Activated CD4-positive, alpha-beta T cell treated with anti-CD3 and anti-CD28 coated beads, Interleukin-2, amount 10 ng/mL, durations not matched to agents 24 days and 14 days (primary cell): ENCODE data around the gene ITPR3. TPM values are rescaled to one million over a fixed set of nuclear protein-coding genes. Genes with fewer than 3 reads are reported as not detected.
A peak's percentile ranks its signal among the peaks of the same experiment; 100 is the strongest.

Experiments used
- DNase-seq: peaks from one replicate; pipeline ENCODE4 v3.0.0; 2022
- H3K27ac Mint-ChIP-seq: one replicate; pipeline ENCODE4 v1.8.0; 2022; ENCODE audit warnings: mild to moderate bottlenecking, mixed read lengths
- H3K27me3 Mint-ChIP-seq: one replicate; pipeline ENCODE4 v1.8.0; 2022; ENCODE audit warnings: mixed read lengths
- H3K36me3 Mint-ChIP-seq: one replicate; pipeline ENCODE4 v1.8.0; 2022; ENCODE audit warnings: low read depth, mild to moderate bottlenecking, mixed read lengths
- H3K4me1 Mint-ChIP-seq: one replicate; pipeline ENCODE4 v1.8.0; 2021; ENCODE audit warnings: mixed read lengths
- H3K4me3 Mint-ChIP-seq: one replicate; pipeline ENCODE4 v1.8.0; 2022; ENCODE audit warnings: mild to moderate bottlenecking, moderate library complexity, mixed read lengths
- H3K9me3 Mint-ChIP-seq: one replicate; pipeline ENCODE4 v1.8.0; 2021; ENCODE audit warnings: mixed read lengths
- intact Hi-C: fragments of 100-400 bp; cut with micrococcal nuclease; formaldehyde crosslinking; loops from one replicate; pipeline ENCODE4 v1.15.1; 2023
- total RNA-seq: library from RNA; stranded (reverse); gene quantifications from 2 replicates; pipeline ENCODE4 v1.2.3, GENCODE V29; 2022

ITPR3 gene
- total RNA-seq, 1 donor from 2014 or later, result 45.6 TPM

DNA sequence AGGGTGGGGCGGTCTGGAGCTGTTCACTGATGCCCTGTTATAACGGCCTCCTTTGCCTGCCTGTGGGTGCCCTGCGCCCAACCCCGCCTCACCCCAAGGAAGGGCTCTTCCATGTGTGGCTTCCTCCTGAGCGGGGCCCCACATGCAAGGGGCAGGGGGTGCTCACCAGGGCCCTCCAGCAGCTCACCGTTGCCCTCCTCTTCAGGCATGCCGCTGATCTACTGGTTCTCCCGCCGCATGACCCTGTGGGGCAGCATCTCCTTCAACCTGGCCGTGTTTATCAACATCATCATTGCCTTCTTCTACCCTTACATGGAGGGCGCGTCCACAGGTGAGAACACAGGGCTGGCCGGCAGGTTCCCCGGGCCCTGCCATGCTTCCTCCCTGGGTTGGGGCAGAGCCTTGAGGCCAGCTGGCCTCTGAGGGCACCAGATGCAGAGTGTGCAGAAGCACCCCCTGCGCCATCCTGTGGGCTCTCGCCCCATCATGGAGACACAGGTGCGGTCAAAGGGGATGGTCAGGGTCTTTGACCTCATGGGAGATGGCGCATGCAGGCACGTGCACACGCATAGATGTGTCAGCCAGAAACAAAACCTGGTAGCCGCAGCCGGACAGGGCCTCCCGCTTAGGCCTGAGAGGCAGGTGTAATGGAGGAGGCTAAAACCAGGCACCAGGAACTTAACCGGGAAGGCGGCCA lies 67.5 kb downstream of the ITPR3 start:
- H3K4me1 Mint-ChIP-seq, result peaks cover 23% of the 10 kb centered on the region
- H3K27me3 Mint-ChIP-seq, result no peaks in the 10 kb centered on the region
- DNase-seq, result no peak
- no peak overlapping the region for H3K4me3 Mint-ChIP-seq
- H3K9me3 Mint-ChIP-seq, result no peaks in the 10 kb centered on the region
- peaks cover 65% of the 10 kb centered on the region for H3K36me3 Mint-ChIP-seq
- H3K27ac Mint-ChIP-seq, result no peak overlapping the region
- intact Hi-C loops, result no loop called here

DNA sequence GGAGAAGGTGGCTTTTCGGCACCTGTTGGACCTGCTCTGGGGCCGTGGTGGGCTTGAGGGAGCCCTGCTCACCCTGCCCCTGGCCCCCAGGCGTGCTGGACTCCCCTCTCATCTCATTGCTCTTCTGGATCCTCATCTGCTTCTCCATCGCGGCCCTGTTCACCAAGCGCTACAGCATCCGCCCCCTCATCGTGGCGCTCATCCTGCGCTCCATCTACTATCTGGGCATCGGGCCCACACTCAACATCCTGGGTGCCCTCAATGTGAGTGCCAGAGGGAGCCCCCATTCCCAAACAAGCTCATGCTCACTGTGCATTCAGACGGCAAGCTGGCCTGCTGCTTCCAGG lies 68.0 kb downstream of the ITPR3 start:
- intact Hi-C loops, result no loop called here
- Mint-ChIP-seq H3K27me3 (no peaks in the 10 kb centered on the region), H3K9me3 (no peaks in the 10 kb centered on the region), H3K36me3 (peaks cover 63% of the 10 kb centered on the region), H3K4me1 (peaks cover 21% of the 10 kb centered on the region), H3K4me3 (no peak overlapping the region), H3K27ac (no peak overlapping the region)
- DNase-seq, result no peak

DNA sequence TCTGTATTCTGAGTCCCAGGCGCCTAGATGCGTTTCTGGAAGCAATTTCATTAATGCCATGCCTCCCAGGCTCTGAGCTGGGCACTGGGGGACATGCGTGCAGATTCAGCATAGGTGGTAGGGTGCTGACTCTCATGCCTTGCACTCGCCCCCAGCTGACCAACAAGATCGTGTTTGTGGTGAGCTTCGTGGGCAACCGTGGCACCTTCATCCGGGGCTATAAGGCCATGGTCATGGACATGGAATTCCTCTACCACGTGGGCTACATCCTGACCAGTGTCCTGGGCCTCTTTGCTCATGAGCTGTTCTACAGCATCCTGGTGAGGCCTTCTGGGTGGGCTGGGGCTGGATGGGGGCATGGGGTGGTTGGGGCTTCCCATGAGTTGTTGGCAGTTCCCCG lies 68.8 kb downstream of the ITPR3 start:
- intact Hi-C loops, result loop anchor here (5.0 to 10.0 kb wide), 2 partner anchors 58 to 235 kb away; partner anchors contain the start of gene ZBTB9
- no peak overlapping the region for H3K27ac Mint-ChIP-seq
- no peak overlapping the region for H3K4me3 Mint-ChIP-seq
- H3K27me3 Mint-ChIP-seq, result no peaks in the 10 kb centered on the region
- DNase-seq, result no peak
- H3K9me3 Mint-ChIP-seq, result no peaks in the 10 kb centered on the region
- peaks cover 65% of the 10 kb centered on the region for H3K36me3 Mint-ChIP-seq
- peaks cover 29% of the 10 kb centered on the region for H3K4me1 Mint-ChIP-seq

DNA sequence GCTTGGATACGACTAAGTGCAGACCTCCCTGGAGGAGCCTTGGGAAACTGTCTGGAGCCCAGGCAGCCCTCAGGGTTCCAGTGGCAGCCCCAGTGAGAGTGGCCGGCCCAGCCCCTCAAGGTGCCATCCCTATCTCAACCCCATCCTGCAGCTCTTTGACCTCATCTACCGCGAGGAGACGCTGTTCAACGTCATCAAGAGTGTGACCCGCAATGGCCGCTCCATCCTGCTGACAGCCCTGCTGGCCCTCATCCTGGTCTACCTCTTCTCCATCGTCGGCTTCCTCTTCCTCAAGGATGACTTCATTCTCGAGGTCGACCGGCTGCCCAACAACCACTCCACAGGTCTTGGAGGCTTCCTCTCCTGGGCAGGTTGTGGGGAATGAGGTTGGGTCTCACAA lies 69.6 kb downstream of the ITPR3 start:
- H3K9me3 Mint-ChIP-seq, result no peaks in the 10 kb centered on the region
- no peak overlapping the region for H3K4me3 Mint-ChIP-seq
- H3K36me3 Mint-ChIP-seq, result peaks cover 62% of the 10 kb centered on the region
- H3K4me1 Mint-ChIP-seq, result peaks cover 34% of the 10 kb centered on the region
- no peak for DNase-seq
- no peaks in the 10 kb centered on the region for H3K27me3 Mint-ChIP-seq
- no peak overlapping the region for H3K27ac Mint-ChIP-seq
- intact Hi-C loops, result loop anchor here (5.0 to 10.0 kb wide), 2 partner anchors 58 to 236 kb away; partner anchors contain the start of gene ZBTB9

DNA sequence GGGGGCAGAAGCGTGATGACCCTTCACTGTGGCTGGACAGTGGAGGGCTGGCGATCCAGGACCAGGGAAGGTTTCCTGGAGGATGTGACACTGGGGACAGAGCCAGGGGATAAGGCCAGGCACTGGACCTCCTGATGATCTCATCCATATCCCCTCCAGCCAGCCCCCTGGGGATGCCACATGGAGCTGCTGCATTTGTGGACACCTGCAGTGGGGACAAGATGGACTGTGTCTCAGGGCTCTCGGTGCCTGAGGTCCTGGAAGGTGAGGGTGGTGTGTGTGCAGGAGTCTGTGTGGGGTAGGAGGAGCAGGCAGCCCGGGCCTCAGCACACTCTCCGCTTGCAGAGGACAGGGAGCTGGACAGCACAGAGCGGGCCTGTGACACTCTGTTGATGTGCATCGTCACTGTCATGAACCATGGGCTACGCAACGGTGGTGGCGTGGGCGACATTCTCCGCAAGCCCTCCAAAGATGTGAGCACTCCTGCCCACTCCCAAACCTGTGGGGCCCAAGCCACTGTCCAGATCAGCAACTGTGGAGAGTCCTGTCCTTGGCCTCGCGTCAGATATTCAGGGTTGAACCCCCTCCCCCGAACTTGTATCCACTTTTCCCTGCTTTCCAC lies 70.4 kb downstream of the ITPR3 start:
- intact Hi-C loops, result loop anchor here (5.0 to 10.0 kb wide), 2 partner anchors 59 to 237 kb away; partner anchors contain the start of gene ZBTB9
- no peak for DNase-seq
- Mint-ChIP-seq H3K4me3 (no peak overlapping the region), H3K27ac (peak overlapping the region; percentile 51), H3K27me3 (no peaks in the 10 kb centered on the region), H3K9me3 (no peaks in the 10 kb centered on the region), H3K36me3 (peaks cover 61% of the 10 kb centered on the region), H3K4me1 (peaks cover 42% of the 10 kb centered on the region)

DNA sequence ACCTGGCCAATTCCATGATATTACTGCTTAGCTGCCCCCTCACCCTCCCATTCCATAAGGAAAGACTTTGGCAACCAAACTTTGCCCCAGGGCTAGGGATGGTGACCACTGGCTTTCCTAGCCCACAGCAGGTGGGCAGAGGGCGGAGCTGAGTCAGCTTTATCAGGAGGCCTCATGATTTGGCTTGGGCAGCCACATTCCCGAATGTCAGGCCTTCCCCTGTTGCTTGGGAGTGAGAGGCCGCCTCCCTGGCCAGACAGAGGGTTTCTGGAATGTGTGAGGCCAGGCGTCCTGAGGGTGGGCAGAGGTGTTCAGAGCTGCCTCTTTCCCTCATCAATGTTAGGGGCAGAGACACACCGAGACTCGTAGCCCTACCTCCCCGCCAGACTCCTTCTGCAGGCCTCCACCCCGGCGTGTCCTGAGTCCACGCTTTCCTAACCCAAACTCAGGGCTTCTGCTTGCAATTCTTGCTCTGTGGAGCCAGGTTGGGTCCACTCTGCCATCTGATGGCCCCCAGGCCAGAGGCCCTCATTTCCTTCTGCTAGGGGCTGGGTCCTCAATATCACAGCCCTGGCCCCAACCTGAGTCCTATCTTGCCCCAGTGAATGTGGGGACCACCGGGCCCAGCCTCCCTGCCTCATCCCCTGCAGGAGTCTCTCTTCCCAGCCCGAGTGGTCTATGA lies 71.1 kb downstream of the ITPR3 start:
- Mint-ChIP-seq H3K27me3 (no peaks in the 10 kb centered on the region), H3K4me1 (peaks cover 49% of the 10 kb centered on the region), H3K27ac (peak overlapping the region; percentile 89), H3K4me3 (peak overlapping the region; percentile 63), H3K9me3 (no peaks in the 10 kb centered on the region), H3K36me3 (peaks cover 60% of the 10 kb centered on the region)
- no peak for DNase-seq
- intact Hi-C loops, result loop anchor here (5.0 to 10.0 kb wide), 2 partner anchors 60 to 237 kb away; partner anchors contain the start of gene ZBTB9

DNA sequence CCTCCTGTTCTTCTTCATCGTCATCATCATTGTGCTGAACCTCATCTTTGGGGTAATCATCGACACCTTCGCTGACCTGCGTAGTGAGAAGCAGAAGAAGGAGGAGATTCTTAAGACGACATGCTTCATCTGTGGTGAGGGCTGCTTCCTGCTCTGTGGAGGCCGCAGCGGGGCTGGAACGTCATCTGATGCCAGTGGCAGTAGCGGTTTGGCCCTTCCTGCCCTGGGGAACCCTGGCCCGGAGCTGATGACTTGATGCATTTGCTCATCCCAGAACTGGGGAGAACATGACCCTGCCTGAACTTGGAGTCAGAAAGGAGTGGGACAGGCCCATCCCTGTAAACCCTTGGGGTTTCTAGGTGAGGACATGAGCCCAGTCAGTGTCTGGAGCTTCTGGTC lies 71.6 kb downstream of the ITPR3 start:
- Mint-ChIP-seq H3K9me3 (no peaks in the 10 kb centered on the region), H3K4me1 (peaks cover 54% of the 10 kb centered on the region), H3K36me3 (peaks cover 64% of the 10 kb centered on the region), H3K27me3 (no peaks in the 10 kb centered on the region), H3K4me3 (peak overlapping the region; percentile 63), H3K27ac (peak overlapping the region; percentile 89)
- peak; percentile 89 for DNase-seq
- intact Hi-C loops, result loop anchor here (5.0 to 10.0 kb wide), 2 partner anchors 60 to 238 kb away; partner anchors contain the start of gene ZBTB9

DNA sequence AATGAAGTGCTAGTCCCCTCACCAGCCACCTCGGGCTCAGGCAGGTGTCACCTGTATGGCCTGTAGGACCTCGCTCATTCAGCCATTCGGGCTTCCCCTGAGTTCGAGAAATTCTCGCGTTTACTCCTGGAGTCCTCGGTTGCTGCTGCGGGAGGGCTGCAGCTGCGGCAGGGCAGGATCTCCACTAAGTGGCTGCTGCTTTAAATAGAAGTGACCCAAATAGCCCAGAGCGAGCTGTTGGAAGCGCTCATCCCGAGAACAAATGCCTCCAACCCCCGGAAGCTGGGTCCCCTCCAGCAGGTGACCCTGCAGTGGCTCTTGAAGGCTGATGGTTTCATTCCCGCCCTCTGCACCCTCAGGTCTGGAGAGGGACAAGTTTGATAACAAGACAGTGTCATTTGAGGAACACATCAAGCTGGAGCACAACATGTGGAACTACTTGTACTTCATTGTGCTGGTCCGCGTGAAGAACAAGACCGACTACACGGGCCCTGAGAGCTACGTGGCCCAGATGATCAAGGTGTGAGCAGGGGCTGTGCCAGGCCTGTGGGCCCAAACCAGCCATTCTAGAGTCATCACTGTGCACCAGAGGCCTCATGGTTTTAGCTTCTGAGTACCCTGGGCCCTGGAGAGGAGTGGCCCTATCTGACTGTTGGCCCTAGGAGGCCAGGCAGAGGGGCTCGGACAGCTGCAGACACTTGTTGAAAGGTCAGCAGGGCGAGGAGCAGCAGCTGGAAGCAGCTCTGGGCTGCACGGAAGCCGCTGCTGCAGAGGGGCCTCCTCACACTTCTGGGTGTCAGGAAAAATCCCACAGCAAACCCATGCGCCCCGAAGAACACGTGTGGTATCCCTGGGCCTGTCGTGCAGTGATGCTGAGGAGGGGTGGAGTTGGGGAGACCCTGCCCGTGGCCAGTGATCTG lies 72.3 kb downstream of the ITPR3 start:
- Mint-ChIP-seq H3K36me3 (peaks cover 67% of the 10 kb centered on the region), H3K9me3 (no peaks in the 10 kb centered on the region), H3K27ac (peak overlapping the region; percentile 89), H3K4me1 (peaks cover 54% of the 10 kb centered on the region), H3K27me3 (no peaks in the 10 kb centered on the region), H3K4me3 (peak overlapping the region; percentile 63)
- intact Hi-C loops, result loop anchor here (5.0 to 10.0 kb wide), 2 partner anchors 61 to 239 kb away; partner anchors contain the start of gene ZBTB9
- DNase-seq, result no peak

DNA sequence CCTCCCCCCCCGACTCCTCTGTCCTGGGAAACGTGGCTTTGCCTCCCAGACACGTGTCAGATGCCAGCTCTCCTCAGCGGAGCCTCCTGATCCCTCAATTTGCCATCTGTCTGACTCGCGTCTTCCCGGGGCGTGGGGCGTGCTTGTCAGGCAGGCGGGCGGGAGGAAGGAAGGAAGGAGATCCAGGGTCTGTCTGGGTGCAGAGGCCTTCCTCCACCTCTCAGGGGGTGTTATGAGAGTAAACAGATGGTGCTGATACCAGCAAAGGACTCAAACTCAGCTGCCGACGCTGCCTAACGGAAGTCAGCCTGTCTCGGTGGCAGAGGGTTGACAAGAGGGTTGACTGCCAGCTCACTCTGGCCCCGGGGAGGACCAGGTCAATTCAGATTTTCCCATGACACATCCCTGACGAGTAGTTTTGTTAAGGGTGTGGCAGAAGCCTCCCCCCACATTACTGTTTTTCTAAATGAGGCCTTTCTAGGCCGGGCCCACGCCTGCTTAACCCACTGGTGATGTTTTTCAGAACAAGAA lies 73.3 kb downstream of the ITPR3 start:
- Mint-ChIP-seq H3K4me1 (peaks cover 57% of the 10 kb centered on the region), H3K27ac (peak overlapping the region; percentile 87), H3K36me3 (peaks cover 62% of the 10 kb centered on the region), H3K4me3 (peak overlapping the region; percentile 54), H3K9me3 (no peaks in the 10 kb centered on the region), H3K27me3 (no peaks in the 10 kb centered on the region)
- DNase-seq, result peak; percentile 82
- intact Hi-C loops, result loop anchor here (5.0 to 10.0 kb wide), 2 partner anchors 62 to 240 kb away; partner anchors contain the start of gene ZBTB9

DNA sequence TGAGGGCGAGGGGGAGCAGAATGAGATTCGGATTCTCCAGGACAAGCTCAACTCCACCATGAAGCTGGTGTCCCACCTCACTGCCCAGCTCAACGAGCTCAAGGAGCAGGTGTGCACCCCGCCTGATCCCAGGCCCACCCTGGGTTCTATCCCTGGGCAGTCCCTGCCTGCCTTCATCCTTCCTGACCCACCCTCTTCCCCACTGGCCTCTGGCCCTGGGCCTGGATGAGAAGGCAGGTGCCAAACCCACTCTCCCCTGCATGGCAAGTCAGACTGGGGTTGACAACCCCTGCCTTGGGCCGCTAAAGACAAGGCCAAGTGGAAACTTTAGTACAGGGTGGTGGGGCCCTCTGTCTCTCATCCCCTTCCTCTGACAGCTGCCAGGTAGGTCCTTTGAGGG lies 73.9 kb downstream of the ITPR3 start:
- no peak for DNase-seq
- Mint-ChIP-seq H3K27me3 (no peaks in the 10 kb centered on the region), H3K4me1 (peaks cover 58% of the 10 kb centered on the region), H3K9me3 (no peaks in the 10 kb centered on the region), H3K36me3 (peaks cover 59% of the 10 kb centered on the region), H3K27ac (peak overlapping the region; percentile 87), H3K4me3 (peak overlapping the region; percentile 54)
- intact Hi-C loops, result loop anchor here (5.0 to 10.0 kb wide), 2 partner anchors 63 to 240 kb away; partner anchors contain the start of gene ZBTB9

DNA sequence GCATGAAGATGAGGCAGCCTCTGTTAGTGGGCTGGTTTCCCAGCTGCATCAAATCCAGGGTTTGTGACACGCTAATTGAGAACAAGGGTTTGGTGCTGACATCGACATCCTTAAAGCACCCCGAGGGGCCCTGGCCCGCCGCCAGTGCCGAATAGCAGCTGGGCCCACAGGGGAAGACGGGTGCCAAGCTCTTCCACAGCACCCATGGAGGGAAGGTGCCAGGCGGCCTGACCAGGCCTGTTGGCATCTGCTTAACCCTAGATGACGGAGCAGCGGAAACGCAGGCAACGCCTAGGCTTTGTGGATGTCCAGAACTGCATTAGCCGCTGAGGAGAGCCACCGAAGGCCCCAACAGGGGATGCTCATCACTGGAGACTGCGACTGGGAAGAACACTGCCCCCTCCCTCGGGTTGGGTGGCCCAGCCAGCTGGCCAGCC lies 74.3 kb downstream of the ITPR3 start:
- Mint-ChIP-seq H3K9me3 (no peaks in the 10 kb centered on the region), H3K27ac (peak overlapping the region; percentile 87), H3K36me3 (peaks cover 63% of the 10 kb centered on the region), H3K27me3 (no peaks in the 10 kb centered on the region), H3K4me3 (no peak overlapping the region), H3K4me1 (peaks cover 62% of the 10 kb centered on the region)
- intact Hi-C loops, result loop anchor here (10.0 kb wide), 1 partner anchor 241 kb away; the partner anchor contains the start of gene ZBTB9
- no peak for DNase-seq

DNA sequence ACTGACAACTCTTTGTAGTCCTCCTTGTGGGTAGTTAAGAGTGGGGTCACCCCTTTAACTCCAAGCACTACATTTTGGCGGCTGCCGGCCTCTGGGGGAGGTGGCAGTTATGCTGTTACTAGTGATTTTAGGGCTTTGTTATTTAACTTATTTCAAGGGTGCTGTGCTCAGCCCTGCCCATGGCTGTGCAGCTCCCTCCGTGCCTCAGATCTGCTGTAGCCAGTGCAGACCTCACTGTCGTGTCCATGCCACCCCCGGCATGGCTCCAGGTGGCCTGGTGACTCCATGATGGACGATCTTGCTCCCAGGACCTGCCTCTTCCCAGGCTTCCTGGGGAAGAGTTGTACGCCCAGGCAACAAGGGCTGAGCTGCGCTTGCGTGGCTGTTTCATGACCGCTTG lies 75.0 kb downstream of the ITPR3 start:
- Mint-ChIP-seq H3K27ac (peak overlapping the region; percentile 87), H3K36me3 (peaks cover 58% of the 10 kb centered on the region), H3K27me3 (no peaks in the 10 kb centered on the region), H3K4me3 (peak overlapping the region; percentile 72), H3K9me3 (no peaks in the 10 kb centered on the region), H3K4me1 (peaks cover 64% of the 10 kb centered on the region)
- no peak for DNase-seq
- intact Hi-C loops, result loop anchor here (2.0 to 10.0 kb wide), 2 partner anchors 15 to 241 kb away; partner anchors contain the start of genes UQCC2 and ZBTB9
